ENCODE measurements around the gene COQ8A.

The COQ8A gene

GRCh38 chr1:226940029-226940805 is at the start of gene COQ8A:
Gene COQ8A (plus strand): TSS chr1:226940294. CDS start chr1:226961386, 21,092 bp downstream.
- DNase-seq: peak; percentile 97 to 99

GRCh38 chr1:226890331-226891108 is 49.6 kb upstream of the COQ8A start:
- DNase-seq: no peak

GRCh38 chr1:226891346-226891745 is 48.7 kb upstream of the COQ8A start:
- DNase-seq: no peak

- DNase-seq: no peak
These were observed 48.1 kb upstream of the COQ8A start for GRCh38 chr1:226891846-226892523.

- DNase-seq: peak; percentile 9 to 71
These were observed 47.6 kb upstream of the COQ8A start for GRCh38 chr1:226892524-226892875.

- no peak for DNase-seq
These were observed 46.2 kb upstream of the COQ8A start for GRCh38 chr1:226893936-226894335.

GRCh38 chr1:226894826-226895225 is 45.3 kb upstream of the COQ8A start:
- no peak for DNase-seq

- DNase-seq: no peak
These were observed 44.5 kb upstream of the COQ8A start for GRCh38 chr1:226895644-226896043.

- DNase-seq: no peak
These were observed 41.8 kb upstream of the COQ8A start for GRCh38 chr1:226898246-226898645.

- no peak for DNase-seq
These were observed 38.7 kb upstream of the COQ8A start for GRCh38 chr1:226901421-226901820.

GRCh38 chr1:226902601-226903000 is 37.5 kb upstream of the COQ8A start:
- DNase-seq: no peak

- no peak for DNase-seq
These were observed 36.0 kb upstream of the COQ8A start for GRCh38 chr1:226903819-226904716.

GRCh38 chr1:226904772-226905171 is 35.3 kb upstream of the COQ8A start:
- no peak for DNase-seq

- DNase-seq: no peak
These were observed 31.7 kb upstream of the COQ8A start for GRCh38 chr1:226908419-226908818.

GRCh38 chr1:226908913-226909312 is 31.2 kb upstream of the COQ8A start:
- no peak for DNase-seq

- DNase-seq: peak in 1 of 2 experiments; percentile 69
These were observed 27.4 kb upstream of the COQ8A start for GRCh38 chr1:226912587-226913176.

GRCh38 chr1:226915672-226915995 is 24.5 kb upstream of the COQ8A start:
- DNase-seq: no peak

- no peak for DNase-seq
These were observed 23.6 kb upstream of the COQ8A start for GRCh38 chr1:226916497-226916896.

- no peak for DNase-seq
These were observed 20.5 kb upstream of the COQ8A start for GRCh38 chr1:226919587-226919986.

GRCh38 chr1:226919995-226920394 is 20.1 kb upstream of the COQ8A start:
- DNase-seq: no peak

- no peak for DNase-seq
These were observed 19.6 kb upstream of the COQ8A start for GRCh38 chr1:226920446-226920894.

- no peak for DNase-seq
These were observed 18.6 kb upstream of the COQ8A start for GRCh38 chr1:226921504-226921903.

All from NCI-H524 (cell line).